HL-60 (cell line): ENCODE results near the gene FBXO8.

ENCODE experiments used
- POLR2AphosphoS5 ChIP-seq: IDR thresholded peaks from 2 replicates; pipeline ENCODE4 v1.6.1; 2012; ENCODE audit warnings: low read depth
- TF ChIP-seq, protein P1 (sequence below): IDR thresholded peaks from one replicate; pipeline ENCODE4 v1.5.1; 2011; ENCODE audit warnings: low read length, control low read depth, inconsistent platforms; ENCODE audit not compliant: insufficient read depth

DNA sequence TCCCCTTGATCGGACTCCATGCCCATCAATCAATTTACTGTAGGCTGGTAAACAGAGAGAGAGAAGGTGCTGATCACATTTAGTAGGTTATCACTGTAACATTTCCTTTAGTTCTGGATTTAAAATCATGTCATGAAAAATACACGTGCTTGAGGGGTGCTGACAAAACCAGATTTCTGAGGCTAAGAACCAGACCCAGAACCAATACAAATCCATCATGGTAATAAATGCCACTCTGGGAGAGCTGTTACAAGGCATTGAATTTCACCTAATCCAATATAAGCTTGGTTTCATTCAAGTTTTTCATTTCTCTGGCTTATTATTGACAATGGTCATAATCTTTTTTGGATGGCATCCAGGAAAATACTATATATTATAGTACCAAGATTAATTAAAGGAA, 54.5 kb downstream of the FBXO8 start:
- no peak for TF ChIP-seq POLR2AphosphoS5
- TF ChIP-seq, protein P1, sequence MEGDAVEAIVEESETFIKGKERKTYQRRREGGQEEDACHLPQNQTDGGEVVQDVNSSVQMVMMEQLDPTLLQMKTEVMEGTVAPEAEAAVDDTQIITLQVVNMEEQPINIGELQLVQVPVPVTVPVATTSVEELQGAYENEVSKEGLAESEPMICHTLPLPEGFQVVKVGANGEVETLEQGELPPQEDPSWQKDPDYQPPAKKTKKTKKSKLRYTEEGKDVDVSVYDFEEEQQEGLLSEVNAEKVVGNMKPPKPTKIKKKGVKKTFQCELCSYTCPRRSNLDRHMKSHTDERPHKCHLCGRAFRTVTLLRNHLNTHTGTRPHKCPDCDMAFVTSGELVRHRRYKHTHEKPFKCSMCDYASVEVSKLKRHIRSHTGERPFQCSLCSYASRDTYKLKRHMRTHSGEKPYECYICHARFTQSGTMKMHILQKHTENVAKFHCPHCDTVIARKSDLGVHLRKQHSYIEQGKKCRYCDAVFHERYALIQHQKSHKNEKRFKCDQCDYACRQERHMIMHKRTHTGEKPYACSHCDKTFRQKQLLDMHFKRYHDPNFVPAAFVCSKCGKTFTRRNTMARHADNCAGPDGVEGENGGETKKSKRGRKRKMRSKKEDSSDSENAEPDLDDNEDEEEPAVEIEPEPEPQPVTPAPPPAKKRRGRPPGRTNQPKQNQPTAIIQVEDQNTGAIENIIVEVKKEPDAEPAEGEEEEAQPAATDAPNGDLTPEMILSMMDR = no peak
